RCC 7860 (cell line): Measurements from ENCODE around the gene DPAGT1.

ENCODE experiments used
- DNase-seq: peaks from one replicate; pipeline ENCODE4 v3.0.0-alpha.2; 2015; ENCODE audit warnings: low spot score
- FAIRE-seq: peaks from 2 replicates; lab custom pipeline; 2012; peaks lifted over from hg19 to GRCh38; lab: Jason Lieb, UNC

Gene DPAGT1

DNA sequence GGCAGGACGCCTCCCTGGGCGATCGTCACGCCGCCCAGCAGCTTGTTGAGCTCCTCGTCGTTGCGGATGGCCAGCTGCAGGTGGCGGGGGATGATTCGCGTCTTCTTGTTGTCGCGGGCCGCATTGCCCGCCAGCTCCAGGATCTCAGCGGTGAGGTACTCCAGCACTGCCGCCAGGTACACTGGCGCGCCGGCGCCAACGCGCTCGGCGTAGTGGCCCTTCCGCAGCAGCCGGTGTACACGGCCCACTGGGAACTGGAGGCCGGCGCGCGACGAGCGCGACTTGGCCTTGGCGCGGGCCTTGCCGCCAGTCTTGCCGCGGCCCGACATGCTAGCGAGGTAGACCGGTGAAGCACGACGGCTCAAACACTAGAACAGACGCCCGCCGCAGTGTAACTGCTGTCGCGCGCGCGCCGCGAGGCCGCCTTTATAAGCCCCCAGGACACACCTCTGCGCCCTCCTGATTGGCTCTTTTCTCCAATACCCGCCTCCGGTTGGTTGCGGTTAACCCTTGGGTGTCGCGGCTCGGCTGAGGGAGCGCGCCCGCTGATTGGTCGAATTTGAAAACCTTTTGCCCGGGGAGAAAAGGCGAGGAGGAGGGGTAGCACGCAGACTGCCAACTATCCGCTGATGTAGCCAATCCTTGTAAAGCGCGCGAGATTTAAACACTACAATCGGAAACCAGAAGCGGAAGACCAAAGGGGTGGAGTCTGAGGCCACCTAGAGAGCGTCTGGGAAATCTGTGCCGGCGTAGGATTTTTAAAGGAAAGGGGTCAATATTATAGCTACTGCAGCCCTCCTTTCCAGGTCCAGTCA is 6.4 kb downstream of the DPAGT1 start:
- FAIRE-seq = peak; percentile 93

GRCh38 chr11:119094816-119095065 is 6.9 kb downstream of the DPAGT1 start:
- no peak for FAIRE-seq
- DNase-seq = no peak

More for the DNA sequence above, 6.4 kb downstream of the DPAGT1 start:
- DNase-seq = peak; percentile 98

GRCh38 chr11:119093942-119094815 is 7.5 kb downstream of the DPAGT1 start:
- no peak for FAIRE-seq

DNA sequence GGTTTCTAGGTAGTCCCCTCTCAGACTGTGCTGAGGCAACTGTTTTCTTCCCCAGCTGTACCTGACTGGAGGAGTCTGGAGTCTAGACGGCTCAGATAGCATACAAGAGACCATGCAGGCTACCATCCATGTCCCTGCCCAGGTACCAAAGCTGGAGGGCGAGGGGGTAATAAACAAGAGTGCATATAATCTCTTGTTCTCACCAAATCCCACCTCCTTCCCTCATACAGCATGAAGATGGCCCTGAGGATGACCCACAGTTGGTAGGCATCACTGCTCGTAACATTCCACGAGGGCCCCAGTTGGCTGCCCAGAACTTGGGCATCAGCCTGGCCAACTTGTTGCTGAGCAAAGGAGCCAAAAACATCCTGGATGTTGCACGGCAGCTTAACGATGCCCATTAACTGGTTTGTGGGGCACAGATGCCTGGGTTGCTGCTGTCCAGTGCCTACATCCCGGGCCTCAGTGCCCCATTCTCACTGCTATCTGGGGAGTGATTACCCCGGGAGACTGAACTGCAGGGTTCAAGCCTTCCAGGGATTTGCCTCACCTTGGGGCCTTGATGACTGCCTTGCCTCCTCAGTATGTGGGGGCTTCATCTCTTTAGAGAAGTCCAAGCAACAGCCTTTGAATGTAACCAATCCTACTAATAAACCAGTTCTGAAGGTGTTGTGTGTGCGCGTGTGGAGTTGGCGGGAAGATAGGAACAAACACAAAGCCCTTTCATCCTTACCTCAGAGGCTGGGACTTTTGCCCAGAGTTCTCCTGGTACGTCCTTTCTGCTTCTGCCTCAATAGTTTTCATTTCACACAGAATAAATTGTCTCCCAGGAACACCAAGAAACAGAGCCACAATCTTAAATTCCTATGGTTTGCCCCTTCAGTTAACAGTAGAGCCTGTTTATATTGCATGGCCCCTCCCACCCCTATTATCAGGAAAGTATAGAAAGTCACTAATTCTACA is 8.5 kb downstream of the DPAGT1 start:
- FAIRE-seq (no peak), DNase-seq (no peak)

More at GRCh38 chr11:119093942-119094815, 7.5 kb downstream of the DPAGT1 start:
- DNase-seq = no peak

DNA sequence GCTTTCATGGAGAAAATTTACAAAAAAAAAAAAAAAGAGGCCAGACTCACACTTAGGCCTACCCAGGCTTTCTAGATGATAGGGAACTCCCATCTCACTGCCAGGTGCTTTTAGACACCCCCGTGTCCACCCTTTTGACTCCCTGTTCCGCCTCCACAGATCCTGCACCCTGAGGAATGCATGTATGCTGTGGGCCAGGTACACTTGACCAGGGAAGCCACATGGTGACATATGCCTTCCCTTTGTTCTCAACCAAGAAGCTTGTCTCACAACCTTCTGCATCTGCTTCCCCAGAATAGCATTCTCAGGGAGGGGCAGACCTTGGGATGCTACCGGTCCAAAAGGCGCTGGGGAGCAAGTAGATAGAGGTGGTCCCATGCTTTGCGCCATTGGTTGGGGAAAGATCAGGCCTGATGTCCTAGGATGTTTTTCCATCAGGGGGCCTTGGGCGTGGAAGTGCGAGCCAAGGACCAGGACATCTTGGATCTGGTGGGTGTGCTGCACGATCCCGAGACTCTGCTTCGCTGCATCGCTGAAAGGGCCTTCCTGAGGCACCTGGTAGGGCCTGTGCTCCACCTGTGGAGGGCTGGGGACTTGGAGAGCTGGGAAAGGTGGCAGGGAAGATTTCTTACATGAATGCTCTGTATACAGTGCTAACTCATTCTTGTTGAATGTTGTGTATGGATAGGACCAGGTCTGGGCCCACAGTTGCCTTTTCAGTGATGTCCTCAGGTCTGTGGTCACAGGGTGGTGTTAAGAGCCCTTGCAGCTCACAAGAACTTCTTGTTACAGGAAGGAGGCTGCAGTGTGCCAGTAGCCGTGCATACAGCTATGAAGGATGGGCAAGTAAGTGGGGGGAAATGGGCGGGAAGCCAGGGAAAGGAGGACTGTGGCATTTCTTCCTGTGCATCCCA is 9.4 kb downstream of the DPAGT1 start:
- FAIRE-seq (no peak), DNase-seq (no peak)

GRCh38 chr11:119091178-119091577 is 10.5 kb downstream of the DPAGT1 start:
- DNase-seq (no peak), FAIRE-seq (no peak)

DNA sequence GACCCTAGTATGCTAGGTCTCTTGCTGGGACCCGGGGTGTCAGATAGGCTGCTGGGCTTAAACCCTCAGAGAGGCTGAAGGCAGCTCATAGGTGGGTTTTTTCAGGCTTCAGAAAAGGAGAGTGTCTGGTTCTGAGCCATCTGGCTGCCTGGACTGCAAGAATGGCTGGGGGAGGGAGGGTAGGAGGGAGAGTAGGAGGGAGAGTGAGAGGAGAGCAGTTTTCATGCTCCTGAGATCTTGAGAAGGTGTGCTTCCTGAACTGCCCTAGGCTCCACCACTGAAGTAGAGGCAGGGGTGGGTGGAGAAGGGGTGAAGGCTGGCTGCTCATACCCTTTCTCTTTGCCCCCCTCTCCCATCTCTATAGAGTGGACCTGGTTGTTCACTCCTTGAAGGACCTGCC is 12.3 kb downstream of the DPAGT1 start:
- DNase-seq (no peak), FAIRE-seq (no peak)

- FAIRE-seq (no peak), DNase-seq (no peak)
These were observed 13.2 kb downstream of the DPAGT1 start for GRCh38 chr11:119088406-119088805.

GRCh38 chr11:119087747-119088241 is 13.9 kb downstream of the DPAGT1 start:
- FAIRE-seq (no peak), DNase-seq (no peak)

DNA sequence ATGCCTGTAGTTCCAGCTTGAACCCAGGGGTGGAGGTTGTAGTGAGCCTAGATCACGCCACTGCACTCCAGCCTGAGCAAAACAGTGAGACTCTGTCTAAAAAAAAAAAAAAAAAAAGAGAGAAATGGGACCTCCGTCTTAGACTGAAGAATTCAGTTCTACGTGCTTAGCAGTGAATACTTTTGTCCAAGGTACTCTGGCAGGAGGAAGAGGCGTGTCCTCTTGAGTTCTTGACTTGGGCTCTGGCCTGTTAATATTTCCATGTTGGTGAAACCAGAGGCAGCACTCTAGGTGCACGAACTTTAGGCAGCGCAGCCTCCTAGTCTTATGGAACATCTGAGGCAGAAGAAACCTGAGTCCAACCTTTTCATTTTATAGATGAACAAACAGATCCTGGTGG is 14.5 kb downstream of the DPAGT1 start:
- DNase-seq = no peak
- FAIRE-seq = no peak

GRCh38 chr11:119085437-119085847 is 16.2 kb downstream of the DPAGT1 start:
- DNase-seq (no peak), FAIRE-seq (no peak)

DNA sequence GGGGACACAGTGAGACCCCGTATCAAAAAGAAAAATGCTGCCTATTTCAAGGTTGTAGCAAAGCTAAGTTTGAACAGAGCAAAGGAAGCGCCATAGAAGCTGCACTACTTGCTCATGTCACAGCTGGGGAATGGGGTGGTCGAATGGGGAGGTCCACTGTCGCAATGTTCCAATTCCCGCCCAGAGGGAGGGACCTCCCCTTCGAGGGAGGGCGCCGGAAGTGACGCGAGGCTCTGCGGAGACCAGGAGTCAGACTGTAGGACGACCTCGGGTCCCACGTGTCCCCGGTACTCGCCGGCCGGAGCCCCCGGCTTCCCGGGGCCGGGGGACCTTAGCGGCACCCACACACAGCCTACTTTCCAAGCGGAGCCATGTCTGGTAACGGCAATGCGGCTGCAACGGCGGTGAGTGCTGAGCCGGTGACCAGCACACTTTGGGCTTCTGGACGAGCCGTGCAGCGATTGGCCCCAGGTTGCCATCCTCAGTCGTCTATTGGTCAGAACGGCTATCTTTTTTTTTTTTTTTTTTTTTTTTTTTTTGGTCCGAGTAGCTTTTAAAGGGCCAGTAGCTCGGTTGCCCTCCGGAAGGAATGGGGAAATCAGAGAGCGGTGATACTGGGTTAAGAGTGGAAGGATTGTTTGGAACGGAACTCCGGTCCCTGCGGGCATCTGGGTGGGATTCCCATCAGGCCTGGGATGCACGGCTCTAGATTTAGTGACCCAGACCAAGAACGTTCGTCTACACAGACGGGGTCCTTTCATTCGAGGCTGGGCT is 16.8 kb downstream of the DPAGT1 start, which contains the start of gene HMBS:
HMBS (plus strand) TSS at position 219 of the 774 bp plus-strand sequence; CDS start at position 372, 153 bp downstream.
- peak; percentile 78 for DNase-seq
- FAIRE-seq = peak; percentile 56

GRCh38 chr11:119081682-119082260 is 19.9 kb downstream of the DPAGT1 start:
- DNase-seq (no peak), FAIRE-seq (no peak)

GRCh38 chr11:119078675-119079420 is 22.8 kb downstream of the DPAGT1 start:
- DNase-seq = no peak
- FAIRE-seq = no peak

DNA sequence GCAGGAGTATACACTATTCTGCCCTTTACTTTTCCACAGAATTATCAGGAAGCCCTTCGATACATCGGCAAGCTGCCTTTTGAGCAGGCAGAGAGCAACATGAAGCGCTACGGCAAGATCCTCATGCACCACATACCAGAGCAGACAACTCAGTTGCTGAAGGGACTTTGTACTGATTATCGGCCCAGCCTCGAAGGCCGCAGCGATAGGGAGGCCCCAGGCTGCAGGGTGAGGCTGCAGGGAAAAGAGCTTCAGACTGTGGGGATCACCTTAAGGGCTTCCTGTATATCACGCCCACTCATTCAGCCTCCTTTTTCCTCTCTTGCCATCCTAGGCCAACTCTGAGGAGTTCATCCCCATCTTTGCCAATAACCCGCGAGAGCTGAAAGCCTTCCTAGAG is 23.8 kb downstream of the DPAGT1 start:
- no peak for DNase-seq
- no peak for FAIRE-seq

DNA sequence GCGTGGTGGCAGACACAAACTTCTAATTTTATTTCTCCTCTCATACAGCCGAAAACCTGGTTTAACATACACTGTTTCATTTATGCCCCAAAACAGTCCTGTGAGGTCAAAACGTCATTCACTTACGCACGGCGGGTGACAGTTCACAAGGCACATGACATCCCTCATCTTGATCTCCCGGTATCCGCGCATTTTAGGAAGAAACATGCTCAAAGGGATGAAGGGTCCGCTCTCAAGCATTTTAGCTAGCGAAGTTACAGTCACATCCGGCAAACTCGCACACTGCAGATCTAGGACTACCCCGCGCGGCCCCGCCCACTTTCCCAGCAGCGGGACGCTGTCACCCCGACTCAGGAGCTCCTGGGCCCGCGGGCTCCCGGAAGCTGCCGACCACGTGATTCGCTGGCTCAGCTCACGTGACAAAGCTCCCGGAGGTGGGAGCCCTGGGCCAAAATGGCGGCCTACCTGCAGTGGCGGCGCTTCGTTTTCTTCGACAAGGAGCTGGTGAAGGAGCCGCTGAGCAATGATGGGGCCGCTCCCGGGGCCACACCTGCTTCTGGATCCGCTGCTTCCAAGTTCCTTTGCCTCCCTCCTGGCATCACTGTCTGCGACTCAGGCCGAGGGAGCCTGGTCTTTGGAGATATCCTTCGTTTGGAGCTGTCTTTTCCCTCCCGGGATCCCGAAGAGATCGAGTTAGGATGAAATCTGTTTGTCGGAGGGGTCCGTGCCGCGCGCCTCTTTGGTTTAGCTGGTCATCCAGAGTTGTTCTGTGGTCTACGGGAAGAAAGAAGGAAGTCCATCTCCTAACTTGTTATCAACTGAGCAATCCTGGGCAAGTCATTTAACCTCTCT is 34.1 kb downstream of the DPAGT1 start, which contains the start of gene VPS11:
VPS11 (plus strand) TSS at position 448 of the 852 bp plus-strand sequence; CDS start at position 454, 6 bp downstream.
- DNase-seq = peak; percentile 85
- FAIRE-seq = peak; percentile 73

DNA sequence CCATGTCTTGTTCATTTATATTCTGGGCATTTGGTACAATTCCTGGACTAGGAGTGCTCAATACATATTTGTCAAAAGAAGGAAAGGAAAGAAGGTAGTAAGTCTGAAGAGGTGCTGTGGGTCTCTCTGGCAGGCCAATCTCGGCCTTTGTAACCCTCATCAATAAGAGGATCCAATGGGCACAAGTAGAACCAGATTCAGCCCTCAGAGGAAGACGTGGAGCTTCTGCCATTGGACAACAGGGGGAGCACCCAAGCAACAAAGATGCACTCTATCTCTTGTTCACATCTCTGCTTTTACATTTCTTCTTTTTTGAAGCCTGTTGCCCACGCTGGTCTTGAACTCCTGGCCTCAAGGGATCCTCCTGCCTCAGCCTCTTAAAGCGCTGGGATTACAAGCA is 36.3 kb downstream of the DPAGT1 start:
- no peak for FAIRE-seq

More for the DNA sequence above, 36.3 kb downstream of the DPAGT1 start:
- DNase-seq = peak; percentile 15
